ENCODE data around the gene BLOC1S4. TPM values are rescaled to one million over a fixed set of nuclear protein-coding genes. Genes with fewer than 3 reads are reported as not detected.

Gene BLOC1S4
- total RNA-seq, 1 experiment from 2014 or later: 14.9 TPM

DNA sequence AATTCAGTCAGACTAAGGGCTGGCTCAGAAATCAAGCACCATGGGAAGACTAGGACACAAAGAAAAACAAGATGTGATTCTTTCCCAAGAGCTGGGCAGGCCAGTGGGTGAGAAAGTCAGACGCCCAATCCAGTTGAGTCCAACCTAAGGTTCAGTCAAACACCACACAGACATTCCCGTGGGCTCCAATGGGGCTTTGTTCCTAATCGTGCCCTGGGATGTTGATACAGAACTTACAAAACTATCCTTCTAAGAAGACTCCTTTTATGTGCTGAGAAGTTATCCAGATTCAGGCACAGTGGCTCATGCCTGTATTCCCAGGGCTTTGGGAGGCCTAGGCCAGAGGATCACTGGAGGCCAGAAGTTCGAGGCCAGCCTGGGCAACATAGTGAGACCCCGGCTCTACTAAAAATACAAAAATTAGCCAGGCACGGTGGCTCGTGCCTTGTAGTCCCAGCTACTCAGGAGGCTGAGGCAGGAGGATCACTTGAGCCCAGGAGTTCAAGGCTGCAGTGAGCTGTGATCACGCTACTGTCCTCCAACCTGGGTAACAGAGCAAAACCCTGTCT, 3.7 kb downstream of the BLOC1S4 start:
- H3K18ac ChIP-seq (ENCODE audit: insufficient read length, low read depth, low read length): no peak overlapping the region
- peaks cover 2% of the 10 kb centered on the region; the same call in 1 of the 2 replicates for H3K4me1 ChIP-seq (ENCODE audit: insufficient read depth, low read length)
- H2AFZ ChIP-seq (ENCODE audit: low read length): no peak overlapping the region
- no peak overlapping the region for H4K8ac ChIP-seq (replicated peaks; ENCODE audit: insufficient read length, low read depth, low read length)
- no peak overlapping the region for H3K27ac ChIP-seq (ENCODE audit: insufficient read length, low read depth, low read length)
- no peak overlapping the region for H4K91ac ChIP-seq (ENCODE audit: insufficient read length, low read depth, low read length)
- H3K4me1 Mint-ChIP-seq: peaks cover 9 to 23% of the 10 kb centered on the region in 2 experiments
- H3K36me3 Mint-ChIP-seq (ENCODE audit: insufficient read depth in 1 of 3, low read depth in 3 of 3): peaks cover 2 to 3% (median 3%) of the 10 kb centered on the region in 3 experiments; a peak in 3 of 7 replicates
- no CpG with 5 or more reads among the region's 8 CpGs for WGBS (ENCODE audit: extremely low coverage, insufficient read length, low lambda C conversion rate)
- no peak for DNase-seq
- H2BK15ac ChIP-seq (ENCODE audit: low read depth, low read length): no peak overlapping the region
- H2BK5ac ChIP-seq (ENCODE audit: insufficient read length, low read length): no peak overlapping the region
- H3K23me2 ChIP-seq (ENCODE audit: insufficient read length, low read depth, low read length, poor library complexity, severe bottlenecking): peaks cover 9% of the 10 kb centered on the region
- H3K79me1 ChIP-seq (ENCODE audit: insufficient read depth, low read depth, low read length, poor library complexity, severe bottlenecking): no peaks in the 10 kb centered on the region
- peaks cover 2 to 3% of the 10 kb centered on the region in 2 experiments; a peak in 2 of 5 replicates for H3K9me3 Mint-ChIP-seq
- peak overlapping the region; percentile 6 for H3K4me2 ChIP-seq (ENCODE audit: insufficient read depth, insufficient read length, low read length)
- H3K4me3 Mint-ChIP-seq: no peak overlapping the region; a peak in 1 of 5 replicates
- H3K14ac ChIP-seq (ENCODE audit: insufficient read depth, low read length): no peak overlapping the region
- H4K20me1 ChIP-seq (ENCODE audit: control insufficient read depth, insufficient read depth, insufficient read length): no peaks in the 10 kb centered on the region
- H3K23ac ChIP-seq (ENCODE audit: insufficient read length, low read depth, low read length): no peak overlapping the region
- TF ChIP-seq CTCF (conservative IDR thresholded peaks at IDR 0.05): no peak
- H2BK20ac ChIP-seq (ENCODE audit: low read depth, low read length, poor library complexity, severe bottlenecking): no peak overlapping the region
- H2BK120ac ChIP-seq (ENCODE audit: low read depth, low read length, poor library complexity, severe bottlenecking): no peak overlapping the region
- H3K79me2 ChIP-seq (ENCODE audit: insufficient read depth, low read length): peaks cover 8% of the 10 kb centered on the region; the same call in 1 of the 2 replicates
- no peak overlapping the region for H3T11ph ChIP-seq (ENCODE audit: low read length)
- H3K9me3 ChIP-seq (ENCODE audit: control insufficient read depth, low read depth, low read length): no peaks in the 10 kb centered on the region
- no peak overlapping the region for H2AK5ac ChIP-seq (ENCODE audit: insufficient read length, low read length)
- H3K9ac ChIP-seq (ENCODE audit: extremely low read depth, insufficient read length, low read length): no peak overlapping the region
- no peak overlapping the region for H4K5ac ChIP-seq (ENCODE audit: insufficient read length, low read depth, low read length)
- H2BK12ac ChIP-seq (ENCODE audit: insufficient read length, low read depth, low read length): no peak overlapping the region
- peaks cover 8% of the 10 kb centered on the region for H3K27me3 Mint-ChIP-seq (ENCODE audit: low read depth)
- no peak overlapping the region for H3K27ac Mint-ChIP-seq
- H3K27me3 ChIP-seq (ENCODE audit: insufficient read depth, low read length): no peaks in the 10 kb centered on the region; the same call in 1 of the 2 replicates
- no peak overlapping the region for H3K56ac ChIP-seq (ENCODE audit: insufficient read length, low read depth, low read length)
- no peak overlapping the region for H3K4ac ChIP-seq (ENCODE audit: low read depth, low read length)
